Bladder microvascular endothelial cell (primary cell): Measurements from ENCODE around the gene FABP3. TPM values are rescaled to one million over a fixed set of nuclear protein-coding genes. Genes with fewer than 3 reads are reported as not detected.

Source experiments
- total RNA-seq: library from RNA; depleted of rRNA; stranded (reverse); fragments of >200 nt; gene quantifications from 2 replicates; pipeline ENCODE4 v1.2.3, GENCODE V29; 2014

Gene FABP3
- total RNA-seq: 0.57 and 5.5 TPM in 2 replicates

DNA sequence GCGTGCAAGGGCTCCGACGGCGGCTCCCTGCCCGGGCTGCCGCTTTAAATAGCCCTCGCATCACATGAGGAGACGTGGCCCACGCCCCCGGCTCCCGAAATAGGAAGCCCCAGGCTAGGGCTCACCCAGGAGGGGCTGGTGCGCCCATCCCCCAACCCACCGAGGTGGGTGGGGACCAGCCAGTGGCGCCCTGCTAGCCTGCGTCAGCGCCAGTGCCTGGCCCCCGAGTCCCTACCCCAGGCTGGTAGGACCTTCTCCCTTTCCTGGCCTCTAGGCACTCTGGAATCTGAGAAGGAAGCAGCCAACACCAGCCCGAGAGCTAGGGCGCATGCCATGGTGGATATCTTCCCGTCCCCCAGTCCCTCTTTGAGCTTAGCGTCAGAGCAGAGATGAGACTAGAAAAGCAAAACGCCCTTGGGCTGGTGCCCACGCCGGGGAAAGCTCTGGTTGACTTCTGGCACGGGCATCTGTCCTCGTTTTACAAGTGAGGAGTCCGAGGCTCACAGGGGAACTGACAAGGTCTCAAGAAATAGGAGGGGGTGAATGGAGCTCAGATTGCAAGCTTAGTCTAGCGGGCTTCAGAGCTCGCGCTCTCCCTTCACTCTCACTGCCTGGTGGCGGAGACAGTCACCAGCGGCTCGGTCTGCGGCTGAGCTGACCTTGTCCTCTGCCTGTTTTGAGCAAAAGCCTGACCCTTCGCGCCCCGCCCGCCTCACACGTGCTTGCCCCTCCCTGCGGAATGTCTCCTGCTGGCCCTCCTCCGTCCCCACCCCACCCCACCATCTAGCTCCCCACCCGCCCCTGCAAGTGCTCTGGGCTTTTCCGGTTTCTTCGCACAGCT is at the start of gene FABP3:
TSS of gene FABP3 (minus strand) at position 21 of the 841 bp plus-strand sequence. CDS start 62 bp downstream, outside the sequence.

DNA sequence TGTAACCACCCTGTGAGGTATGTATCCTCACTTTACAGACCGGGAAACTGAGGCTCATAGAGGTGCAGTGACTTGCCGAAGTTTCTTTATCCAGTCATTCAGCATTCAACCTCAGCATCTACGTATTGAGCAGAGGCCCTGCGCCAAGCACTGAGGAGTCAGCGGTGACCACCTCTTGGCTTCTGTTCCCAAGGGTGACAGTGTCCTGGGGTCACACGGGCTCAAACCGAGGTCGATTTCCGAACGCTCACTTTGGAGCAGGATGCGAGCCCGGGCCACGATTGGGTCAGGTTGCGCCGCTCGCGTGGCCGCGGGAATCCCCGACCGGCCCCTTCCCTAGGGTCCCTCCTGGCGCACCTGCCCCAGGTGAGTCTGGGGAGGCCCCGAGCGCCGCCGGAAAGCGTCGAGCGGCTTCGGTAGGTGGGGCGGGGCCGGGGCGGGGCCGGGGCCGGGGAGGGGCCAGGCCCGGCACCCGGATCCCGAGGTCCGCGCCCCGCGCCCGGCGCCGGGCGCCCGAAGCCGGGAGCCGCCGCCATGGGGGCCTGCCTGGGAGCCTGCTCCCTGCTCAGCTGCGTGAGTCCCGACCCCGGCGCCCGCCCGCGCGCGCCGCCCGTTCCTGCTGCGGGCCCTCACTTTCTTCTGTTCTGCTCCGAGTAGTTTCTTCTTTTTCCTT is 40.0 kb upstream of the FABP3 start, which contains the start of gene SERINC2:
TSS of gene SERINC2 (plus strand) at position 482 of the 673 bp plus-strand sequence. CDS start at position 535, 53 bp downstream.

Other genes starting within 250 kb of the FABP3 start
- 0.06 TPM in 1 of 2 replicates, not detected in the other for gene NKAIN1, start 133.2 kb downstream of the FABP3 start, total RNA-seq
- 107 and 138 TPM in 2 replicates for gene SNRNP40, start 76.3 kb downstream of the FABP3 start, total RNA-seq
- gene ZCCHC17, start 76.0 kb downstream of the FABP3 start, total RNA-seq: 26.1 and 30.9 TPM in 2 replicates
- 1.6 and 11.8 TPM in 2 replicates for gene SERINC2, start 40.1 kb upstream of the FABP3 start, total RNA-seq
- 331 and 542 TPM in 2 replicates for gene TINAGL1, start 203.4 kb upstream of the FABP3 start, total RNA-seq
- 0.65 and 5.2 TPM in 2 replicates for gene HCRTR1, start 244.6 kb upstream of the FABP3 start, total RNA-seq